ENCODE measurements around the gene NABP1. TPM values are rescaled to one million over a fixed set of nuclear protein-coding genes. Genes with fewer than 3 reads are reported as not detected.
A peak's percentile ranks its signal among the peaks of the same experiment; 100 is the strongest.

The NABP1 gene, protein sequence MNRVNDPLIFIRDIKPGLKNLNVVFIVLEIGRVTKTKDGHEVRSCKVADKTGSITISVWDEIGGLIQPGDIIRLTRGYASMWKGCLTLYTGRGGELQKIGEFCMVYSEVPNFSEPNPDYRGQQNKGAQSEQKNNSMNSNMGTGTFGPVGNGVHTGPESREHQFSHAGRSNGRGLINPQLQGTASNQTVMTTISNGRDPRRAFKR
- total RNA-seq, result 51.0 and 58.4 TPM in 2 replicates

GRCh38 chr2:191677646-191678436 is at the start of gene NABP1:
Gene NABP1, plus strand, starts transcription at chr2:191678136. Its CDS starts 479 bp downstream, at chr2:191678615.
- Mint-ChIP-seq H3K27me3 (ENCODE audit: insufficient read depth) (no peaks in the 10 kb centered on the region), H3K9me3 (peaks cover 8% of the 10 kb centered on the region)

GRCh38 chr2:191629001-191629453 is 48.9 kb upstream of the NABP1 start:
- intact Hi-C loops (cut with micrococcal nuclease), result no loop called here
- Mint-ChIP-seq H3K27ac (peak overlapping the region; percentile 7), H3K9me3 (peaks cover 3% of the 10 kb centered on the region), H3K27me3 (ENCODE audit: insufficient read depth) (no peaks in the 10 kb centered on the region), H3K36me3 (ENCODE audit: low read depth) (peaks cover 8% of the 10 kb centered on the region), H3K4me3 (no peak overlapping the region), H3K4me1 (ENCODE audit: low read depth) (peaks cover 39% of the 10 kb centered on the region)
- no peak for DNase-seq (ENCODE audit: low spot score)

More at GRCh38 chr2:191677646-191678436, at the start of gene NABP1:
- peak; percentile 98 for DNase-seq (ENCODE audit: low spot score)
- intact Hi-C loops (cut with micrococcal nuclease), result loop anchor here (1.0 to 5.0 kb wide), 10 partner anchors 41 to 1141 kb away; partner anchors contain the start of gene STAT4
- H3K4me1 Mint-ChIP-seq (ENCODE audit: low read depth), result peaks cover 63% of the 10 kb centered on the region
- peaks cover 28% of the 10 kb centered on the region for H3K36me3 Mint-ChIP-seq (ENCODE audit: low read depth)
- peak within 1 kb of the TSS; percentile 94 for H3K4me3 Mint-ChIP-seq
- peak within 1 kb of the TSS; percentile 98 for H3K27ac Mint-ChIP-seq

- H3K4me3 Mint-ChIP-seq, result no peak overlapping the region
- intact Hi-C loops (cut with micrococcal nuclease), result no loop called here
- no peaks in the 10 kb centered on the region for H3K27me3 Mint-ChIP-seq (ENCODE audit: insufficient read depth)
- peaks cover 30% of the 10 kb centered on the region for H3K4me1 Mint-ChIP-seq (ENCODE audit: low read depth)
- peaks cover 3% of the 10 kb centered on the region for H3K9me3 Mint-ChIP-seq
- DNase-seq (ENCODE audit: low spot score), result no peak
- H3K27ac Mint-ChIP-seq, result no peak overlapping the region
- H3K36me3 Mint-ChIP-seq (ENCODE audit: low read depth), result peaks cover 3% of the 10 kb centered on the region
Measured at GRCh38 chr2:191629976-191630712, 47.8 kb upstream of the NABP1 start.

- Mint-ChIP-seq H3K27me3 (ENCODE audit: insufficient read depth) (no peaks in the 10 kb centered on the region), H3K4me3 (no peak overlapping the region), H3K36me3 (ENCODE audit: low read depth) (peaks cover 1% of the 10 kb centered on the region), H3K27ac (no peak overlapping the region), H3K4me1 (ENCODE audit: low read depth) (peaks cover 38% of the 10 kb centered on the region), H3K9me3 (no peaks in the 10 kb centered on the region)
- DNase-seq (ENCODE audit: low spot score), result no peak
- intact Hi-C loops (cut with micrococcal nuclease), result no loop called here
Measured at GRCh38 chr2:191631754-191632153, 46.2 kb upstream of the NABP1 start.

DNA sequence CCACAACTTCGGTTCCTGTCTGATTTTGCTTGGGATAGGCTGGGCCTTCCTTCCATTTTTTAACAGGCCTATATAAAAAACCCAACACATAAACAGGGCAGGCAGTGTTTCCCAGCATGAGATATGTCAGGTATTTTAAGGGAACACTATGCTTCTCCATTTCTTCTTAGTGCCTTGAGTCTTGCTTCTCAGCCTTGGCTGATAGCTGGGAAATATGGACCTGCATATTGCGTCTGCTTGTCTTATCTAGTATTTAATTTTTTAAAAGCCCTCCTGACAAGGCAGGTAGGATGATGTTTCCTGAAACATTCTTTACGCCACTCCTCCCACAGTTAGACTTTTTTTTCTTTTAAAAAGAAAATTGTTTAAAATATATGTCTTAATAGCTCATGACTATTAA is 45.5 kb upstream of the NABP1 start:
- Mint-ChIP-seq H3K9me3 (no peaks in the 10 kb centered on the region), H3K27ac (no peak overlapping the region), H3K4me1 (ENCODE audit: low read depth) (peaks cover 45% of the 10 kb centered on the region), H3K27me3 (ENCODE audit: insufficient read depth) (no peaks in the 10 kb centered on the region), H3K36me3 (ENCODE audit: low read depth) (no peaks in the 10 kb centered on the region), H3K4me3 (no peak overlapping the region)
- intact Hi-C loops (cut with micrococcal nuclease), result no loop called here
- DNase-seq (ENCODE audit: low spot score), result no peak

DNA sequence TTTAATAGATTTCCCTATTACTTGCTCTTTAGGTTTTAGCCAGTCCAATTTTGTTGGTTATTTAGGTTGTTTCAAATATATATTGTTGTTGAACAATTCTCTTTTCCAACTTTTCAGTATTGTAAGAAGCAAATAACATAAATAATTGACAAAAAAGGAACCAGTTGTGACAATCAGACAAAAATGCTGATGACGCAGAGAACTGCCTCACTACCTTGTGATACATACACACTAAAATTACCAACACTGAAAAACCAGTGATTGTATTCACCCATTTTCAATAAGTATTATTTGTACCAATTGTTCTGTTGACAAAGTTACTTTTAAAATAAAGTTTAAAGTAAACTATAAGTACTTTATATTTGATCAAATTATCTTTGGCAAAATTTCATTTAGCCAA is 43.1 kb upstream of the NABP1 start:
- Mint-ChIP-seq H3K9me3 (no peaks in the 10 kb centered on the region), H3K4me1 (ENCODE audit: low read depth) (peaks cover 50% of the 10 kb centered on the region), H3K36me3 (ENCODE audit: low read depth) (no peaks in the 10 kb centered on the region), H3K27ac (no peak overlapping the region), H3K4me3 (no peak overlapping the region), H3K27me3 (ENCODE audit: insufficient read depth) (no peaks in the 10 kb centered on the region)
- no peak for DNase-seq (ENCODE audit: low spot score)
- intact Hi-C loops (cut with micrococcal nuclease), result loop anchor here (5.0 kb wide), 1 partner anchor 442 kb away; no protein-coding TSS in a partner anchor

GRCh38 chr2:191635333-191636234 is 42.4 kb upstream of the NABP1 start:
- Mint-ChIP-seq H3K9me3 (no peaks in the 10 kb centered on the region), H3K4me3 (peak overlapping the region; percentile 1), H3K4me1 (ENCODE audit: low read depth) (peaks cover 50% of the 10 kb centered on the region), H3K27me3 (ENCODE audit: insufficient read depth) (no peaks in the 10 kb centered on the region), H3K27ac (peak overlapping the region; percentile 21), H3K36me3 (ENCODE audit: low read depth) (peaks cover 3% of the 10 kb centered on the region)
- intact Hi-C loops (cut with micrococcal nuclease), result loop anchor here (5.0 kb wide), 1 partner anchor 443 kb away; no protein-coding TSS in a partner anchor
- DNase-seq (ENCODE audit: low spot score), result peak; percentile 25

- H3K27ac Mint-ChIP-seq, result no peak overlapping the region
- intact Hi-C loops (cut with micrococcal nuclease), result loop anchor here (5.0 kb wide), 1 partner anchor 444 kb away; no protein-coding TSS in a partner anchor
- H3K36me3 Mint-ChIP-seq (ENCODE audit: low read depth), result peaks cover 5% of the 10 kb centered on the region
- H3K27me3 Mint-ChIP-seq (ENCODE audit: insufficient read depth), result no peaks in the 10 kb centered on the region
- no peak for DNase-seq (ENCODE audit: low spot score)
- H3K4me3 Mint-ChIP-seq, result peak overlapping the region; percentile 1
- H3K9me3 Mint-ChIP-seq, result no peaks in the 10 kb centered on the region
- peaks cover 54% of the 10 kb centered on the region for H3K4me1 Mint-ChIP-seq (ENCODE audit: low read depth)
Measured at GRCh38 chr2:191636235-191636543, 41.7 kb upstream of the NABP1 start.

DNA sequence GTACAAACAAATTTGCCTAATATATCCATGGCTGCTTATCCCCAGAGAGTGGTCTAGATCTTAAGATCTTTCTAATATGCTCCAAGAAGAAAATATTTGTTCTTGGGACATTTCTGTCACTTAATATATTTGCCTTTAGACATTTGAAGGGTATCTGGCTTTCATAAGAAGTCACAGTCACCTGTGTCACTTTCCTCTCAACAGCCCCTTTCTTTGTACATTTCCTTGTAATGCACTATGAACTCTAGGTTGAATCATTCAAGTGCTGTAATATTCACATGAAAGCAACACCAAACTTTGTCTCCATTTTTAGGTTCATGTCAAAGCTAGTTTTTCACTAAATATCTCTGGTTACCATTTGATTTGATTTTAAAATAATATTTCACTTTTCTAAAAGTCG is 41.4 kb upstream of the NABP1 start:
- Mint-ChIP-seq H3K27ac (no peak overlapping the region), H3K4me3 (peak overlapping the region; percentile 47), H3K36me3 (ENCODE audit: low read depth) (peaks cover 5% of the 10 kb centered on the region), H3K27me3 (ENCODE audit: insufficient read depth) (no peaks in the 10 kb centered on the region), H3K4me1 (ENCODE audit: low read depth) (peaks cover 54% of the 10 kb centered on the region), H3K9me3 (no peaks in the 10 kb centered on the region)
- intact Hi-C loops (cut with micrococcal nuclease), result loop anchor here (5.0 kb wide), 1 partner anchor 444 kb away; no protein-coding TSS in a partner anchor
- no peak for DNase-seq (ENCODE audit: low spot score)

DNA sequence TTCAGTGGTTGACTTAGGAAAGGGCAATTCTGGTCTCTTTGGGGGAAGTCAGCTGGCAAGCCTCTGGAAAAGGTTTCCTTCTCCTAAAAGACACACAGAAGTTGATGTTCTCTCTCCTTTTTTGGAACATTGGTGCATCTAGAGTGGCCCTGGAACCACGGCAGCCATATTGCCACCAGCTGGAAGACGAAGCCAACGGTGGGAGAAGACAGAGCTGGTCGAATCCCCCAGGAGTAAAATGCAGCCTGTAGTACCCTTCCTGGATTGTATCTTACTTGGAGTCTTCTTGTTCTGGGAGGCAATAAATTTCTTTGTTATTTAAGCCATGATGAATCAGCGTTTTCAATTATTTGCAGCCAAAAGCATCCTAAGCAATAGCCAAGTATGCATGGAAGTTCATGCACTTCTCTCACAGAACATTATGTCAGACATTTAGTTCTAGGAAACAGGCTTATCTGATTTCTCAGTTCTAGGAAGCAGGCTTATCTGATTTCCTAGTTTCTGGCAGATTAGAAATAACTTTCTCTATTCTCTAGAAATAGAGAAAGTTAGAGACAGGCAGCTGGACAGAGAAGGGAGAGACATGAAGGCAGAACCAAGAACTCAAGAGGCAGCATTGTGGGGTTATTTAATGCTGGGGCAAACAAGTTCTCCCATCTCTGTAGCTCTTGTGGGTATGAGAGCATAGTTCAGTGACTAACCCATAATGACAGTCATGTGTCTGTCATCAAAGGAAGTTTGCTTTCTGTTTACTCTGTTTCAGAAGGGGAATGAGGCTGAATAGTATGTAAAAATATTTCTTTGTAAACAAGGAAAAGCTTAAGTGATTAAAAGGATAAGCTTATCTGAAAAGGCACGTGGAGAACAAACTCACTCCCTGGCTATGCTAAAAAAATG is 40.5 kb upstream of the NABP1 start:
- Mint-ChIP-seq H3K4me3 (peak overlapping the region; percentile 75), H3K36me3 (ENCODE audit: low read depth) (peaks cover 7% of the 10 kb centered on the region), H3K4me1 (ENCODE audit: low read depth) (peaks cover 56% of the 10 kb centered on the region), H3K9me3 (no peaks in the 10 kb centered on the region), H3K27me3 (ENCODE audit: insufficient read depth) (peaks cover 1% of the 10 kb centered on the region), H3K27ac (peak overlapping the region; percentile 84)
- intact Hi-C loops (cut with micrococcal nuclease), result loop anchor here (1.0 to 5.0 kb wide), 6 partner anchors 12 to 445 kb away; no protein-coding TSS in a partner anchor
- DNase-seq (ENCODE audit: low spot score), result no peak

DNA sequence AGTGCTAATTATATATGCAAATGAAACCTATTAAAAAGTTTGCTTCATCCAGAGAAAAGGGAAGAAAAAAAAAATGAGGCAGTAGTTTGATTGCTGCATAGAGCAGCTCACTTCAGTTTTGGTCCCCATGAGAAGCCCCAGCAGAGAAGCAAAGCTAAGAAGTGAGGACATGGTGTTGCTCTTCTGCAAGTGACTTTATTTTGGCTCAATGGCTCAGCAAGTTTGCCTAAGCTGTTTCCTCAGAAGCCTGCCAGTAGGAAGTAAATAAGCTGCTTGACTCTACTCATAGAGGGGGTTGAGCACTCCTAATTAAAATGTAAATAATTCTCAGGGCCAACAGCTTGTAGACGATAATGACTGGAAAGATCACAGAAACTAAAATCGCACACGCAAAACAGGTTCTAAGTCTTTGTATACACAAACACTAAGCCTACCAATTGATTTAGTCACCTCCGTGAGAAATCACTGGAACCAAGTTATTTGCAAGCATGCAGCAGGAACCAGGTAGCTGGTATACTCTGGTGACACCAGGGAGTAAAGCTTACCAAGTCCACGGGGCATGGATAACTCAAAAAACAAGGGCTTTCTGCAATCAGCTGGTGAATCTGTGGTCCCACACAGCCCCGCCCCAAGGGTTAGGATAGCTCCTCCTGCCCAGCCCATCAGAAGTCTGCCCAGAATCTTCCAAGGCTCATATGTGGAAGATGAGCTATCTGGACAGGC is 39.7 kb upstream of the NABP1 start:
- H3K4me1 Mint-ChIP-seq (ENCODE audit: low read depth), result peaks cover 58% of the 10 kb centered on the region
- peak overlapping the region; percentile 75 for H3K4me3 Mint-ChIP-seq
- no peaks in the 10 kb centered on the region for H3K9me3 Mint-ChIP-seq
- peaks cover 7% of the 10 kb centered on the region for H3K36me3 Mint-ChIP-seq (ENCODE audit: low read depth)
- intact Hi-C loops (cut with micrococcal nuclease), result loop anchor here (5.0 kb wide), 1 partner anchor 446 kb away; no protein-coding TSS in a partner anchor
- peak overlapping the region; percentile 84 for H3K27ac Mint-ChIP-seq
- peaks cover 2% of the 10 kb centered on the region for H3K27me3 Mint-ChIP-seq (ENCODE audit: insufficient read depth)
- DNase-seq (ENCODE audit: low spot score), result no peak
